ENCODE measurements around the gene PRDM16.

Gene PRDM16

GRCh38 chr1:3245768-3246167 is 176.8 kb downstream of the PRDM16 start:
- Histone ChIP-seq H3K79me2 (ENCODE audit: insufficient read depth, low read length) (no peaks in the 10 kb centered on the region), H3K4me1 (ENCODE audit: insufficient read depth, low read length, poor library complexity, severe bottlenecking) (no peaks in the 10 kb centered on the region), H3K9me2 (replicated peaks; ENCODE audit: low read depth, low read length) (no peaks in the 10 kb centered on the region), H3K4me3 (ENCODE audit: low read length, poor library complexity, severe bottlenecking) (no peak overlapping the region), H3K4me2 (ENCODE audit: low read depth, low read length, poor library complexity, severe bottlenecking) (no peak overlapping the region), H3K27me3 (ENCODE audit: insufficient read depth, low read length, poor library complexity, severe bottlenecking) (no peaks in the 10 kb centered on the region), H4K20me1 (ENCODE audit: insufficient read depth, low read length, poor library complexity, severe bottlenecking) (no peaks in the 10 kb centered on the region), H3K9me3 (ENCODE audit: insufficient read depth, low read depth, low read length) (no peaks in the 10 kb centered on the region), H3K36me3 (ENCODE audit: insufficient read depth, low read length) (peaks cover 13% of the 10 kb centered on the region; the same call in 1 of the 2 replicates), H3F3A (ENCODE audit: low read depth) (no peaks in the 10 kb centered on the region), H3K9ac (ENCODE audit: low read depth, low read length, poor library complexity, severe bottlenecking) (no peak overlapping the region), H2AFZ (ENCODE audit: low read length) (no peak overlapping the region)
- TF ChIP-seq EZH2phosphoT487 (IDR thresholded peaks at IDR 0.05; ENCODE audit: borderline replicate concordance) (no peak), CTCF (conservative IDR thresholded peaks at IDR 0.05; ENCODE audit: low read length) (no peak)

- Histone ChIP-seq H3K9ac (ENCODE audit: low read depth, low read length, poor library complexity, severe bottlenecking) (no peak overlapping the region), H3K4me2 (ENCODE audit: low read depth, low read length, poor library complexity, severe bottlenecking) (no peak overlapping the region), H3K36me3 (ENCODE audit: insufficient read depth, low read length) (peaks cover 13% of the 10 kb centered on the region; the same call in 1 of the 2 replicates), H3K9me2 (replicated peaks; ENCODE audit: low read depth, low read length) (no peaks in the 10 kb centered on the region), H3K4me3 (ENCODE audit: low read length, poor library complexity, severe bottlenecking) (no peak overlapping the region), H3F3A (ENCODE audit: low read depth) (no peaks in the 10 kb centered on the region), H3K79me2 (ENCODE audit: insufficient read depth, low read length) (no peaks in the 10 kb centered on the region), H3K9me3 (ENCODE audit: insufficient read depth, low read depth, low read length) (no peaks in the 10 kb centered on the region), H4K20me1 (ENCODE audit: insufficient read depth, low read length, poor library complexity, severe bottlenecking) (no peaks in the 10 kb centered on the region), H3K27me3 (ENCODE audit: insufficient read depth, low read length, poor library complexity, severe bottlenecking) (no peaks in the 10 kb centered on the region), H3K4me1 (ENCODE audit: insufficient read depth, low read length, poor library complexity, severe bottlenecking) (no peaks in the 10 kb centered on the region), H2AFZ (ENCODE audit: low read length) (no peak overlapping the region)
- TF ChIP-seq CTCF (conservative IDR thresholded peaks at IDR 0.05; ENCODE audit: low read length) (no peak), EZH2phosphoT487 (IDR thresholded peaks at IDR 0.05; ENCODE audit: borderline replicate concordance) (no peak)
These were observed 177.2 kb downstream of the PRDM16 start for GRCh38 chr1:3246251-3246650.

GRCh38 chr1:3247521-3248121 is 178.6 kb downstream of the PRDM16 start:
- Histone ChIP-seq H3K4me1 (ENCODE audit: insufficient read depth, low read length, poor library complexity, severe bottlenecking) (no peaks in the 10 kb centered on the region), H3K79me2 (ENCODE audit: insufficient read depth, low read length) (no peaks in the 10 kb centered on the region), H3K4me2 (ENCODE audit: low read depth, low read length, poor library complexity, severe bottlenecking) (no peak overlapping the region), H4K20me1 (ENCODE audit: insufficient read depth, low read length, poor library complexity, severe bottlenecking) (no peaks in the 10 kb centered on the region), H3K9me3 (ENCODE audit: insufficient read depth, low read depth, low read length) (no peaks in the 10 kb centered on the region), H3K4me3 (ENCODE audit: low read length, poor library complexity, severe bottlenecking) (no peak overlapping the region), H3K36me3 (ENCODE audit: insufficient read depth, low read length) (peaks cover 13% of the 10 kb centered on the region; the same call in 1 of the 2 replicates), H3K27me3 (ENCODE audit: insufficient read depth, low read length, poor library complexity, severe bottlenecking) (no peaks in the 10 kb centered on the region), H3K9ac (ENCODE audit: low read depth, low read length, poor library complexity, severe bottlenecking) (no peak overlapping the region), H2AFZ (ENCODE audit: low read length) (no peak overlapping the region), H3F3A (ENCODE audit: low read depth) (no peaks in the 10 kb centered on the region), H3K9me2 (replicated peaks; ENCODE audit: low read depth, low read length) (no peaks in the 10 kb centered on the region)
- TF ChIP-seq EZH2phosphoT487 (IDR thresholded peaks at IDR 0.05; ENCODE audit: borderline replicate concordance) (no peak), CTCF (conservative IDR thresholded peaks at IDR 0.05; ENCODE audit: low read length) (no peak)
